Erythroblast (primary cell): ENCODE data around the gene SRSF12.

Source experiments
- GATA1 ChIP-seq: IDR thresholded peaks from 2 replicates; pipeline ENCODE4 v1.6.1; 2011; ENCODE audit warnings: low read depth, mild to moderate bottlenecking, control low read depth, low read length, moderate library complexity
- POLR2A ChIP-seq: IDR thresholded peaks from 2 replicates; pipeline ENCODE4 v1.6.1; 2011; ENCODE audit warnings: mild to moderate bottlenecking, low read length

DNA sequence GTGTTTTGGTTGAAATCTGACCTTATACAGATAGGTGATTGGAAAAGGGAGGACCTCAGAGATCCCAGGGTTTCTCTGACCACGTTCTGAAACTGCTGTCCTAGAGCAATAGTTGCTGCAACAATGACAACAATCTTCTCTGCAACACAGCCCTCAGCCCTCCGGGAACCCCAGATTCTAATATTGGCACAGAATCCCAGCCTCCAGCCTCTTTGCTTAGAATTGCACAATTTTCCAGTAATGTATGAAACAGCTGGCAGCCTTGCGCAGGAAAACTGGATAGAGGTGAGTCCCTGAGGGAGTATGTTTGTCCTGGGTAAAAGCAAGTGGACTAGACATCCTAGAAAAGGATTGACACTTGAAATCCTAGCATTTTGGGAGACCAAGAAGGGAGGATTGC is 67.7 kb downstream of the SRSF12 start:
- TF ChIP-seq POLR2A (no peak), GATA1 (no peak)
